ENCODE measurements around the gene STUM.

DNA sequence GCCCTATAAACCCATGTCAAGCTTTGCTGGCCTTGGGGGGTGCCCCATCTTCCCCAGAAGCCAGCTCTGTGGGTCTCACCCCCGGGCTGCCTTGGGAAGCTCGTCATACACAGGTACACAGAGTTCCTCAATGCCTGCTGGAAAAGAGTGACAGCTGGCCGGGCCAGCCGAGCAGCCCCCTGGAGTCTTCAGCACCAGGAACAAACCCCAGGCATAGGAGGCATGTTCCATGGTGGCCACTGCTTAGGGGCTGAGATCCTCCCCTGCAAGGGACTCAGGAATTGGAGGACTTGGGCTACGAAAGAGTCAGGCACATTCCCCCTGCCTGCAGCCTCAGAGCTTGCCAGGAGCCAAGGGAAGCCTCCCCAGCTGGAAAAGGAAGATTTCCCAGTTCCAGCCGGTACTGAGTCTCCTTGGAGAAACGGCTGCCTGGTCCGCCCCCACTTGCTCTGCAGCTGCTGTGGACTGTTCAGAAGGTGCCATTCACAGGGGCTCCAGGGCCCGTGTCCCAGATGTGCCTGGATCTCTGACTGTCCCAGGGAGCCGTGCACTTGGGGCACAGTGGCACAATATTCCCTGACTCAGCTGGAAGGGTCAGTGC, 89.5 kb downstream of the STUM start:
- TF ChIP-seq, protein P1, sequence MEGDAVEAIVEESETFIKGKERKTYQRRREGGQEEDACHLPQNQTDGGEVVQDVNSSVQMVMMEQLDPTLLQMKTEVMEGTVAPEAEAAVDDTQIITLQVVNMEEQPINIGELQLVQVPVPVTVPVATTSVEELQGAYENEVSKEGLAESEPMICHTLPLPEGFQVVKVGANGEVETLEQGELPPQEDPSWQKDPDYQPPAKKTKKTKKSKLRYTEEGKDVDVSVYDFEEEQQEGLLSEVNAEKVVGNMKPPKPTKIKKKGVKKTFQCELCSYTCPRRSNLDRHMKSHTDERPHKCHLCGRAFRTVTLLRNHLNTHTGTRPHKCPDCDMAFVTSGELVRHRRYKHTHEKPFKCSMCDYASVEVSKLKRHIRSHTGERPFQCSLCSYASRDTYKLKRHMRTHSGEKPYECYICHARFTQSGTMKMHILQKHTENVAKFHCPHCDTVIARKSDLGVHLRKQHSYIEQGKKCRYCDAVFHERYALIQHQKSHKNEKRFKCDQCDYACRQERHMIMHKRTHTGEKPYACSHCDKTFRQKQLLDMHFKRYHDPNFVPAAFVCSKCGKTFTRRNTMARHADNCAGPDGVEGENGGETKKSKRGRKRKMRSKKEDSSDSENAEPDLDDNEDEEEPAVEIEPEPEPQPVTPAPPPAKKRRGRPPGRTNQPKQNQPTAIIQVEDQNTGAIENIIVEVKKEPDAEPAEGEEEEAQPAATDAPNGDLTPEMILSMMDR (IDR thresholded peaks at IDR 0.05; ENCODE audit: low read depth, low read length) = no peak
- TF ChIP-seq EZH2phosphoT487 (IDR thresholded peaks at IDR 0.05; ENCODE audit: low read depth) = no peak

All from OCI-LY3 (cell line).